ENCODE results near the gene GSG1L.

Gene GSG1L

DNA sequence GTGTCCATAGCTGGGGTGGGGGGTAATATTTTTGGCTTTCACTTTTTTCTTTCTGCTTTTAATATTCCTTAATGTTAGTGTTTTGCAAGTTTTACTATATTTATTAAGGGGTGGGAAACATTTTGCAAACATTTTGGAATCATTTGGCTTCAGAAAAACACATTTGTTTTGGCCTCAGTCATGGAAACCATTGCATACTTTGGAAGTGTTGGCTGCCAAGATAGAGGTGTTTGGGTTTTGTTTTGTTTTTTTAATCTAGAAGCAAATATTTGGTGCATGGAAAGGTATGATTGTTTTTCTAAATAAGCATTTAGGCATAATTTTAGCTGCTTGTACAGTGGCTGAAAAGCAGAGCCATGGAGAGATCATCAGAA, 270.3 kb downstream of the GSG1L start:
- no peak for DNase-seq (ENCODE audit: low read depth in 1 of 2, low spot score in 1 of 2)
- Histone ChIP-seq H3K27ac (replicated peaks) (no peak overlapping the region), H3K4me3 (replicated peaks; ENCODE audit: insufficient read depth, low read length) (no peak overlapping the region), H3K27me3 (ENCODE audit: insufficient read depth, poor library complexity, severe bottlenecking) (no peaks in the 10 kb centered on the region)
- TF ChIP-seq, protein P1, sequence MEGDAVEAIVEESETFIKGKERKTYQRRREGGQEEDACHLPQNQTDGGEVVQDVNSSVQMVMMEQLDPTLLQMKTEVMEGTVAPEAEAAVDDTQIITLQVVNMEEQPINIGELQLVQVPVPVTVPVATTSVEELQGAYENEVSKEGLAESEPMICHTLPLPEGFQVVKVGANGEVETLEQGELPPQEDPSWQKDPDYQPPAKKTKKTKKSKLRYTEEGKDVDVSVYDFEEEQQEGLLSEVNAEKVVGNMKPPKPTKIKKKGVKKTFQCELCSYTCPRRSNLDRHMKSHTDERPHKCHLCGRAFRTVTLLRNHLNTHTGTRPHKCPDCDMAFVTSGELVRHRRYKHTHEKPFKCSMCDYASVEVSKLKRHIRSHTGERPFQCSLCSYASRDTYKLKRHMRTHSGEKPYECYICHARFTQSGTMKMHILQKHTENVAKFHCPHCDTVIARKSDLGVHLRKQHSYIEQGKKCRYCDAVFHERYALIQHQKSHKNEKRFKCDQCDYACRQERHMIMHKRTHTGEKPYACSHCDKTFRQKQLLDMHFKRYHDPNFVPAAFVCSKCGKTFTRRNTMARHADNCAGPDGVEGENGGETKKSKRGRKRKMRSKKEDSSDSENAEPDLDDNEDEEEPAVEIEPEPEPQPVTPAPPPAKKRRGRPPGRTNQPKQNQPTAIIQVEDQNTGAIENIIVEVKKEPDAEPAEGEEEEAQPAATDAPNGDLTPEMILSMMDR (IDR thresholded peaks at IDR 0.05; ENCODE audit: insufficient read depth, low read length), result no peak
- TF ChIP-seq SPI1 (IDR thresholded peaks at IDR 0.05; ENCODE audit: borderline replicate concordance, low read depth), result no peak
- no peak for TF ChIP-seq GABPA (IDR thresholded peaks at IDR 0.05; ENCODE audit: low read depth)
- TF ChIP-seq, protein P2, sequence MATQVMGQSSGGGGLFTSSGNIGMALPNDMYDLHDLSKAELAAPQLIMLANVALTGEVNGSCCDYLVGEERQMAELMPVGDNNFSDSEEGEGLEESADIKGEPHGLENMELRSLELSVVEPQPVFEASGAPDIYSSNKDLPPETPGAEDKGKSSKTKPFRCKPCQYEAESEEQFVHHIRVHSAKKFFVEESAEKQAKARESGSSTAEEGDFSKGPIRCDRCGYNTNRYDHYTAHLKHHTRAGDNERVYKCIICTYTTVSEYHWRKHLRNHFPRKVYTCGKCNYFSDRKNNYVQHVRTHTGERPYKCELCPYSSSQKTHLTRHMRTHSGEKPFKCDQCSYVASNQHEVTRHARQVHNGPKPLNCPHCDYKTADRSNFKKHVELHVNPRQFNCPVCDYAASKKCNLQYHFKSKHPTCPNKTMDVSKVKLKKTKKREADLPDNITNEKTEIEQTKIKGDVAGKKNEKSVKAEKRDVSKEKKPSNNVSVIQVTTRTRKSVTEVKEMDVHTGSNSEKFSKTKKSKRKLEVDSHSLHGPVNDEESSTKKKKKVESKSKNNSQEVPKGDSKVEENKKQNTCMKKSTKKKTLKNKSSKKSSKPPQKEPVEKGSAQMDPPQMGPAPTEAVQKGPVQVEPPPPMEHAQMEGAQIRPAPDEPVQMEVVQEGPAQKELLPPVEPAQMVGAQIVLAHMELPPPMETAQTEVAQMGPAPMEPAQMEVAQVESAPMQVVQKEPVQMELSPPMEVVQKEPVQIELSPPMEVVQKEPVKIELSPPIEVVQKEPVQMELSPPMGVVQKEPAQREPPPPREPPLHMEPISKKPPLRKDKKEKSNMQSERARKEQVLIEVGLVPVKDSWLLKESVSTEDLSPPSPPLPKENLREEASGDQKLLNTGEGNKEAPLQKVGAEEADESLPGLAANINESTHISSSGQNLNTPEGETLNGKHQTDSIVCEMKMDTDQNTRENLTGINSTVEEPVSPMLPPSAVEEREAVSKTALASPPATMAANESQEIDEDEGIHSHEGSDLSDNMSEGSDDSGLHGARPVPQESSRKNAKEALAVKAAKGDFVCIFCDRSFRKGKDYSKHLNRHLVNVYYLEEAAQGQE (IDR thresholded peaks at IDR 0.05; ENCODE audit: insufficient replicate concordance, low read depth), result no peak
- TF ChIP-seq POLR2AphosphoS5 (IDR thresholded peaks at IDR 0.05; ENCODE audit: low read depth), result no peak

DNA sequence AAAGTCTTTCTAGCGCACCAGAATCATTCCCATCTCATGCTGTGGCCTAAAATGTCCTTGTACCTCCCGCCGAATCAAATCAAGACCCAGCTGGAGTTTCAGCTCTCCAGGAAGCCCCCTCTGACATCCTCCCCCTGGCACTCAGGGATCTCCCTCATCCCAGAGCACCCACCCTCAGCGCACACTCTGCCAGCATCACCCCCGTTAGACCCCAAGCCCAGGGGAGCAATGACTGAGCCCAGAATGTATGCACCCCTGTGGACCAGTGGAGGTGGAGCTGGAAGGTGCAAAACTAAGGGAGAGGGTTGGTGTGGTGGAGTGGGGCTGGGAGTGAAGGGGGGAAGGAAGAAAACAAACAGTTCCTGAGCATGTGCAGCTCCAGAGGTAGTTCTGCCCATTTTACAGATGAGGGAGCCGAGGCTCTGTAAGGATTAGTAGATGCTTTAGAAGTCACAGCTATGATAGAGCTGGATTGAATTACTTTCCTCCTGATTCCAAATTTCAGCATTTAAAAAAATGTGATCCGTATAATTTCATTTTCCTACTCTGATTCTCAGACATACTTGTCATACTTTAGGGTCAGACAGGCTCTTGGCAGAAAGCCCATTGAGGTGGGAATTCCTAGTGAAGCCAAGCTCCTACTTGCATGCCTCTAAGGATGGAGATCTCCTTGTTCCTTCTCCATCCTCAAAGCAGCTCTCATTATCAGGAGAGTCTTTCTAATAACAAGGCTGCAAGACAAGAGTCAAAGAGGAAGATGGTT, 270.8 kb downstream of the GSG1L start:
- H3K27me3 ChIP-seq (ENCODE audit: insufficient read depth, poor library complexity, severe bottlenecking), result no peaks in the 10 kb centered on the region
- no peak overlapping the region for H3K27ac ChIP-seq (replicated peaks)
- no peak for DNase-seq (ENCODE audit: low read depth in 1 of 2, low spot score in 1 of 2)
- no peak overlapping the region for H3K4me3 ChIP-seq (replicated peaks; ENCODE audit: insufficient read depth, low read length)
- no peak for TF ChIP-seq POLR2AphosphoS5 (IDR thresholded peaks at IDR 0.05; ENCODE audit: low read depth)
- TF ChIP-seq, protein P1 (IDR thresholded peaks at IDR 0.05; ENCODE audit: insufficient read depth, low read length), result no peak
- no peak for TF ChIP-seq SPI1 (IDR thresholded peaks at IDR 0.05; ENCODE audit: borderline replicate concordance, low read depth)
- TF ChIP-seq, protein P2 (IDR thresholded peaks at IDR 0.05; ENCODE audit: insufficient replicate concordance, low read depth), result no peak
- no peak for TF ChIP-seq GABPA (IDR thresholded peaks at IDR 0.05; ENCODE audit: low read depth)

DNA sequence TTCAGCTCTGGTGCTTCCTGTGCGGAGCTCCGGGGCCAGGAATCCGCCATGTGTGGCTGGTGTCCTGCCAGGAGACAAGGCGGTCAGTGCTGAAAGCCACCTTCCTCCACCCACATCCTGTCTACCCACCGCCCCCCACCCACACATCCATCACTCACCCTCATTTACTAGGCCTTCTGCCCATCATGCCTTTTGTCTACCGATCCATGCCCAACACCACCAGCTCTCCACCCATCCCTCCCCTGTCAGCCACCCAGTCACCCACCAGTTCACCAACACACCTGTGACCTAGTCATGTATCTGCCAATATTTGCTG, 272.2 kb downstream of the GSG1L start:
- Histone ChIP-seq H3K27ac (replicated peaks) (no peak overlapping the region), H3K27me3 (ENCODE audit: insufficient read depth, poor library complexity, severe bottlenecking) (no peaks in the 10 kb centered on the region), H3K4me3 (replicated peaks; ENCODE audit: insufficient read depth, low read length) (no peak overlapping the region)
- no peak for TF ChIP-seq SPI1 (IDR thresholded peaks at IDR 0.05; ENCODE audit: borderline replicate concordance, low read depth)
- TF ChIP-seq, protein P2 (IDR thresholded peaks at IDR 0.05; ENCODE audit: insufficient replicate concordance, low read depth), result no peak
- no peak for TF ChIP-seq GABPA (IDR thresholded peaks at IDR 0.05; ENCODE audit: low read depth)
- TF ChIP-seq, protein P1 (IDR thresholded peaks at IDR 0.05; ENCODE audit: insufficient read depth, low read length), result no peak
- no peak for TF ChIP-seq POLR2AphosphoS5 (IDR thresholded peaks at IDR 0.05; ENCODE audit: low read depth)
- no peak for DNase-seq (ENCODE audit: low read depth in 1 of 2, low spot score in 1 of 2)

Data from HL-60 (cell line).